HCT116 (cell line): ENCODE measurements around the gene RBM47. TPM values are rescaled to one million over a fixed set of nuclear protein-coding genes. Genes with fewer than 3 reads are reported as not detected.

ENCODE experiments used
- ATAC-seq: fragments of 200-7000 bp; cut with Tn5 transposase; 2 replicates; pipeline ENCODE4 v1.9.1; 2020; ENCODE audit warnings: mild to moderate bottlenecking, moderate library complexity
- BruUV-seq: library from RNA; stranded (reverse); fragments of 400-500 nt; replicated peaks from 2 replicates; lab custom pipeline; 2021; lab: Mats Ljungman, UMichigan
- CTCF ChIA-PET: fragments of 300-600 bp; sonication (Branson Sonifier 250); formaldehyde crosslinking; loops from one replicate; lab custom pipeline; 2021; ENCODE audit warnings: antibody characterized with exemption; lab: Charles Lee
- POLR2A ChIA-PET: fragments of 300-600, 350-600 bp; sonication (Branson Sonifier 250); formaldehyde crosslinking; loops from one replicate; lab custom pipeline; 2021; ENCODE audit warnings: antibody characterized with exemption; lab: Charles Lee
- RAD21 ChIA-PET, 2 experiments: fragments of 300-600 bp; sonication (Branson Sonifier 250); formaldehyde crosslinking; loops; one replicate each; lab custom pipeline; 2023; ENCODE audit warnings: low total read pairs in 2 of 2; ENCODE audit not compliant: uncharacterized antibody in 2 of 2, unreplicated experiment in 2 of 2, low non-redundant PET in 1 of 2; lab: Charles Lee
- DNase-seq: peaks from one replicate; pipeline ENCODE4 v3.0.0-alpha.2; 2010; ENCODE audit warnings: low read depth, low spot score
- H2AFZ ChIP-seq: fragments of 200-600 bp; shearing (Covaris generic), sonication (generic); 2 replicates; pipeline ENCODE4 v1.6.1; 2017; ENCODE audit warnings: low read depth, mixed run types, mixed read lengths, antibody characterized with exemption, low read length; ENCODE audit not compliant: poor library complexity, severe bottlenecking
- H3K27ac ChIP-seq: 2 replicates; pipeline ENCODE4 v1.5.1; 2012; ENCODE audit warnings: low read depth, low read length
- H3K27me3 ChIP-seq: fragments of 200-600 bp; sonication (generic); 2 replicates; pipeline ENCODE4 v1.6.1; 2016; ENCODE audit warnings: mixed run types, low read length, mixed read lengths; ENCODE audit not compliant: insufficient read depth
- H3K36me3 ChIP-seq, 2 experiments: fragments of 200-500 bp in 1 of 2; fragments of 200-600 bp in 1 of 2; sonication (Bioruptor generic) in 1 of 2; sonication (generic) in 1 of 2; 2 replicates each; pipeline versions ENCODE4 v1.5.1 to v1.6.1; 2014 to 2016; ENCODE audit warnings: low read length in 2 of 2, inconsistent platforms in 1 of 2, mixed read lengths in 1 of 2, mixed run types in 1 of 2; ENCODE audit not compliant: insufficient read depth in 2 of 2, control insufficient read depth in 1 of 2
- H3K4me1 ChIP-seq, 2 experiments: fragments of 200-600 bp in 1 of 2; sonication (generic) in 1 of 2; 2 replicates each; pipeline versions ENCODE4 v1.5.1 to v1.6.1; 2012 to 2017; ENCODE audit warnings: low read length in 2 of 2, inconsistent platforms in 1 of 2, mild to moderate bottlenecking in 1 of 2, mixed read lengths in 1 of 2, mixed run types in 1 of 2, moderate library complexity in 1 of 2; ENCODE audit not compliant: insufficient read depth in 2 of 2, control insufficient read depth in 1 of 2
- H3K4me2 ChIP-seq: fragments of 200-600 bp; sonication (generic); 2 replicates; pipeline ENCODE4 v1.6.1; 2017; ENCODE audit warnings: mixed run types, low read length, mixed read lengths
- H3K4me3 ChIP-seq, 2 experiments: fragments of 200-600 bp in 1 of 2; sonication (generic) in 1 of 2; replicated peaks in 1 of 2; 2 replicates each; pipeline ENCODE4 v1.5.1; 2011 to 2016; ENCODE audit warnings: low read length in 2 of 2, control low read depth in 1 of 2, low read depth in 1 of 2, mild to moderate bottlenecking in 1 of 2, mixed read lengths in 1 of 2, mixed run types in 1 of 2
- H3K79me2 ChIP-seq: fragments of 200-600 bp; sonication (generic); 2 replicates; pipeline ENCODE4 v1.6.1; 2017; ENCODE audit warnings: mild to moderate bottlenecking, mixed run types, low read length, moderate library complexity, mixed read lengths; ENCODE audit not compliant: insufficient read depth
- H3K9ac ChIP-seq: fragments of 200-600 bp; sonication (generic); 2 replicates; pipeline ENCODE4 v1.6.1; 2016; ENCODE audit warnings: low read length, mixed read lengths
- H3K9me2 ChIP-seq: fragments of 200-600 bp; sonication (generic), shearing (Covaris generic); 2 replicates; pipeline ENCODE4 v1.6.1; 2017; ENCODE audit warnings: mixed run types, mild to moderate bottlenecking, moderate library complexity; ENCODE audit not compliant: insufficient read depth
- H3K9me3 ChIP-seq, 2 experiments: fragments of 200-500 bp in 1 of 2; fragments of 200-600 bp in 1 of 2; sonication (Bioruptor generic) in 1 of 2; sonication (generic) in 1 of 2; 2 replicates each; pipeline ENCODE4 v1.6.1; 2014 to 2017; ENCODE audit warnings: low read length in 2 of 2, mixed read lengths in 2 of 2, inconsistent platforms in 1 of 2, low read depth in 1 of 2, mild to moderate bottlenecking in 1 of 2, mixed run types in 1 of 2, moderate library complexity in 1 of 2; ENCODE audit not compliant: control insufficient read depth in 1 of 2, insufficient read depth in 1 of 2
- H4K20me1 ChIP-seq: fragments of 200-600 bp; sonication (generic), shearing (Covaris generic); 2 replicates; pipeline ENCODE4 v1.6.1; 2017; ENCODE audit warnings: mixed run types, mild to moderate bottlenecking, moderate library complexity; ENCODE audit not compliant: insufficient read depth
- CEBPB ChIP-seq: IDR thresholded peaks from 2 replicates; pipeline ENCODE4 v1.6.1; 2012; ENCODE audit warnings: low read depth
- EGR1 ChIP-seq: IDR thresholded peaks from 2 replicates; pipeline ENCODE4 v1.6.1; 2012; ENCODE audit warnings: low read depth
- EZH2 ChIP-seq: fragments of 200-600 bp; sonication (generic); IDR thresholded peaks from 2 replicates; pipeline ENCODE4 v1.6.1; 2017; ENCODE audit warnings: antibody characterized with exemption, mixed run types
- EZH2phosphoT487 ChIP-seq: fragments of 200-600 bp; IDR thresholded peaks from 2 replicates; pipeline ENCODE4 v1.6.1; 2018; ENCODE audit warnings: antibody characterized with exemption, borderline replicate concordance
- FOSL1 ChIP-seq: IDR thresholded peaks from 2 replicates; pipeline ENCODE4 v1.6.1; 2012; ENCODE audit warnings: low read depth
- POLR2A ChIP-seq: IDR thresholded peaks from 2 replicates; pipeline ENCODE4 v1.7.0; 2011; ENCODE audit warnings: borderline replicate concordance; ENCODE audit not compliant: insufficient read depth, insufficient read length; ENCODE audit errors: extremely low read depth
- RAD21 ChIP-seq: IDR thresholded peaks from 2 replicates; pipeline ENCODE4 v1.6.1; 2012; ENCODE audit warnings: low read depth, mild to moderate bottlenecking
- SIN3A ChIP-seq: IDR thresholded peaks from 2 replicates; pipeline ENCODE4 v1.6.1; 2012; ENCODE audit warnings: low read depth
- TCF7L2 ChIP-seq: IDR thresholded peaks from 2 replicates; pipeline ENCODE4 v1.7.0; 2011; ENCODE audit warnings: borderline replicate concordance, inconsistent platforms; ENCODE audit not compliant: insufficient read depth, insufficient read length; ENCODE audit errors: extremely low read depth
- ZFX ChIP-seq: fragments of 450-650 bp; IDR thresholded peaks from 2 replicates; pipeline ENCODE4 v1.6.1; 2017
- intact Hi-C: fragments of 100-400 bp; cut with micrococcal nuclease; formaldehyde crosslinking; loops from 2 replicates; pipeline ENCODE4 v1.10.0; 2022
- total RNA-seq: library from RNA; stranded (reverse); gene quantifications from one replicate; pipeline ENCODE4 v1.2.1, GENCODE V29; 2021; ENCODE audit not compliant: unreplicated experiment
- TF ChIP-seq, protein P1 (sequence below): IDR thresholded peaks from 2 replicates; pipeline ENCODE4 v1.6.1; 2011; ENCODE audit warnings: mild to moderate bottlenecking, low read length, moderate library complexity; ENCODE audit not compliant: insufficient replicate concordance; ENCODE audit errors: extremely low read depth
- TF ChIP-seq, protein P2 (sequence below): IDR thresholded peaks from 2 replicates; pipeline ENCODE4 v1.6.1; 2012
- TF ChIP-seq, protein P3 (sequence below): IDR thresholded peaks from 2 replicates; pipeline ENCODE4 v1.6.1; 2012

The RBM47 gene
- total RNA-seq, 1 experiment from 2014 or later, result 22.2 TPM

DNA sequence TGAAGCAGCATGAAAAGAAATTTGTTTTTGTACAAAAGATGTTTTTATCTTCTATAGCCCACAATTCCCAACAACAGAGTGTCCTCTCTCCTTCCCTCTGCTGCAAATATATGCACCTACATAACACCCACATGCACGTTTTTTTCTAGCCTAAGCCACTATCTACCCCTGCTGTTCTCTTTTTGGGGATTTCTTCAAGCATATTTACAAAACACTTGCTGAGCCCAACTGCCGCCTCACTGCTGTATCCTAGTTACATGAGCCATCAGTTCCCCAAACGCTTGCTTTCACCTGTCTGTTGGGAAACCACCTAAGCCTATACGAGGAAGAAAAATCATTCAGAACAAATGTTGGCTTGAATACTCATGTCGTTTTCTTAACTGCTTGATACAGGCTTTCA, 167.3 kb downstream of the RBM47 start:
- ATAC-seq, result no peak

More for the DNA sequence above, 167.3 kb downstream of the RBM47 start:
- no peak overlapping the region for H3K4me3 ChIP-seq
- H3K9ac ChIP-seq, result no peak overlapping the region
- no peak for TF ChIP-seq CEBPB
- TF ChIP-seq RAD21, result no peak
- TF ChIP-seq TCF7L2, result no peak
- TF ChIP-seq, protein P1, sequence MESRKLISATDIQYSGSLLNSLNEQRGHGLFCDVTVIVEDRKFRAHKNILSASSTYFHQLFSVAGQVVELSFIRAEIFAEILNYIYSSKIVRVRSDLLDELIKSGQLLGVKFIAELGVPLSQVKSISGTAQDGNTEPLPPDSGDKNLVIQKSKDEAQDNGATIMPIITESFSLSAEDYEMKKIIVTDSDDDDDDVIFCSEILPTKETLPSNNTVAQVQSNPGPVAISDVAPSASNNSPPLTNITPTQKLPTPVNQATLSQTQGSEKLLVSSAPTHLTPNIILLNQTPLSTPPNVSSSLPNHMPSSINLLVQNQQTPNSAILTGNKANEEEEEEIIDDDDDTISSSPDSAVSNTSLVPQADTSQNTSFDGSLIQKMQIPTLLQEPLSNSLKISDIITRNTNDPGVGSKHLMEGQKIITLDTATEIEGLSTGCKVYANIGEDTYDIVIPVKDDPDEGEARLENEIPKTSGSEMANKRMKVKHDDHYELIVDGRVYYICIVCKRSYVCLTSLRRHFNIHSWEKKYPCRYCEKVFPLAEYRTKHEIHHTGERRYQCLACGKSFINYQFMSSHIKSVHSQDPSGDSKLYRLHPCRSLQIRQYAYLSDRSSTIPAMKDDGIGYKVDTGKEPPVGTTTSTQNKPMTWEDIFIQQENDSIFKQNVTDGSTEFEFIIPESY, result no peak
- TF ChIP-seq EZH2, result no peak
- TF ChIP-seq, protein P2, sequence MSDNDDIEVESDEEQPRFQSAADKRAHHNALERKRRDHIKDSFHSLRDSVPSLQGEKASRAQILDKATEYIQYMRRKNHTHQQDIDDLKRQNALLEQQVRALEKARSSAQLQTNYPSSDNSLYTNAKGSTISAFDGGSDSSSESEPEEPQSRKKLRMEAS, result no peak
- TF ChIP-seq, protein P3, sequence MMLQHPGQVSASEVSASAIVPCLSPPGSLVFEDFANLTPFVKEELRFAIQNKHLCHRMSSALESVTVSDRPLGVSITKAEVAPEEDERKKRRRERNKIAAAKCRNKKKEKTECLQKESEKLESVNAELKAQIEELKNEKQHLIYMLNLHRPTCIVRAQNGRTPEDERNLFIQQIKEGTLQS, result no peak
- TF ChIP-seq ZFX, result no peak
- no peak for TF ChIP-seq SIN3A
- TF ChIP-seq EZH2phosphoT487, result no peak
- no peak for TF ChIP-seq EGR1
- TF ChIP-seq POLR2A, result no peak
- no peak for TF ChIP-seq FOSL1
- no peaks in the 10 kb centered on the region for H3K9me2 ChIP-seq
- no peak for DNase-seq
- no TSS peak for BruUV-seq
- no peak overlapping the region for H2AFZ ChIP-seq
- H3K27me3 ChIP-seq, result no peaks in the 10 kb centered on the region
- intact Hi-C loops, result no loop called here
- ChIA-PET RAD21 (no interaction called here), POLR2A (no interaction called here), CTCF (no interaction called here)
- no peaks in the 10 kb centered on the region for H3K36me3 ChIP-seq
- no peaks in the 10 kb centered on the region for H4K20me1 ChIP-seq
- no peaks in the 10 kb centered on the region for H3K4me1 ChIP-seq
- H3K27ac ChIP-seq, result no peak overlapping the region
- H3K79me2 ChIP-seq, result no peaks in the 10 kb centered on the region
- H3K9me3 ChIP-seq, result no peaks in the 10 kb centered on the region
- H3K4me2 ChIP-seq, result no peak overlapping the region
